OCI-M2 (cell line): ENCODE results near the gene DUOX2.

ENCODE experiments used
- DNase-seq: peaks from one replicate; lab custom pipeline; 2025; ENCODE audit not compliant: unreplicated experiment; lab: John Stamatoyannopoulos, UW

DUOX2 gene

GRCh38 chr15:45114076-45114750 is at the start of gene DUOX2, which contains the start of gene DUOXA2:
DUOX2 (minus strand) TSS chr15:45114172; CDS start chr15:45113411, 761 bp downstream.
DUOXA2 (plus strand) TSS chr15:45114326; CDS start chr15:45114606, 280 bp downstream.
- no peak for DNase-seq

GRCh38 chr15:45163508-45163856 is 49.5 kb upstream of the DUOX2 start:
- DNase-seq: no peak

- peak; percentile 27 for DNase-seq
Observed at GRCh38 chr15:45162771-45163507, 49.0 kb upstream of the DUOX2 start.

- no peak for DNase-seq
Observed at GRCh38 chr15:45161666-45162065, 47.7 kb upstream of the DUOX2 start.

- DNase-seq: no peak
Observed at GRCh38 chr15:45157974-45158373, 44.0 kb upstream of the DUOX2 start.

- no peak for DNase-seq
Observed at GRCh38 chr15:45156744-45157455, 42.9 kb upstream of the DUOX2 start.

GRCh38 chr15:45155739-45156138 is 41.8 kb upstream of the DUOX2 start:
- DNase-seq: no peak

GRCh38 chr15:45151998-45152828 is 38.2 kb upstream of the DUOX2 start:
- DNase-seq: no peak

- DNase-seq: no peak
Observed at GRCh38 chr15:45150997-45151396, 37.0 kb upstream of the DUOX2 start.

- no peak for DNase-seq
Observed at GRCh38 chr15:45150481-45150880, 36.5 kb upstream of the DUOX2 start.

GRCh38 chr15:45149060-45149459 is 35.1 kb upstream of the DUOX2 start:
- DNase-seq: no peak

GRCh38 chr15:45148076-45149059 is 34.4 kb upstream of the DUOX2 start:
- peak; percentile 18 for DNase-seq

- no peak for DNase-seq
Observed at GRCh38 chr15:45147606-45148005, 33.6 kb upstream of the DUOX2 start.

GRCh38 chr15:45146405-45146804 is 32.4 kb upstream of the DUOX2 start:
- no peak for DNase-seq

GRCh38 chr15:45144775-45145174 is 30.8 kb upstream of the DUOX2 start:
- DNase-seq: no peak

- DNase-seq: no peak
Observed at GRCh38 chr15:45143946-45144345, 30.0 kb upstream of the DUOX2 start.

GRCh38 chr15:45143056-45143455 is 29.1 kb upstream of the DUOX2 start:
- DNase-seq: no peak

GRCh38 chr15:45141386-45141785 is 27.4 kb upstream of the DUOX2 start:
- DNase-seq: no peak

- no peak for DNase-seq
Observed at GRCh38 chr15:45140557-45141250, 26.7 kb upstream of the DUOX2 start.
